Measurements from ENCODE around the gene NR1I3. TPM values are rescaled to one million over a fixed set of nuclear protein-coding genes. Genes with fewer than 3 reads are reported as not detected.

NR1I3 gene
- total RNA-seq, 4 donors from 2014 or later, result not detected

DNA sequence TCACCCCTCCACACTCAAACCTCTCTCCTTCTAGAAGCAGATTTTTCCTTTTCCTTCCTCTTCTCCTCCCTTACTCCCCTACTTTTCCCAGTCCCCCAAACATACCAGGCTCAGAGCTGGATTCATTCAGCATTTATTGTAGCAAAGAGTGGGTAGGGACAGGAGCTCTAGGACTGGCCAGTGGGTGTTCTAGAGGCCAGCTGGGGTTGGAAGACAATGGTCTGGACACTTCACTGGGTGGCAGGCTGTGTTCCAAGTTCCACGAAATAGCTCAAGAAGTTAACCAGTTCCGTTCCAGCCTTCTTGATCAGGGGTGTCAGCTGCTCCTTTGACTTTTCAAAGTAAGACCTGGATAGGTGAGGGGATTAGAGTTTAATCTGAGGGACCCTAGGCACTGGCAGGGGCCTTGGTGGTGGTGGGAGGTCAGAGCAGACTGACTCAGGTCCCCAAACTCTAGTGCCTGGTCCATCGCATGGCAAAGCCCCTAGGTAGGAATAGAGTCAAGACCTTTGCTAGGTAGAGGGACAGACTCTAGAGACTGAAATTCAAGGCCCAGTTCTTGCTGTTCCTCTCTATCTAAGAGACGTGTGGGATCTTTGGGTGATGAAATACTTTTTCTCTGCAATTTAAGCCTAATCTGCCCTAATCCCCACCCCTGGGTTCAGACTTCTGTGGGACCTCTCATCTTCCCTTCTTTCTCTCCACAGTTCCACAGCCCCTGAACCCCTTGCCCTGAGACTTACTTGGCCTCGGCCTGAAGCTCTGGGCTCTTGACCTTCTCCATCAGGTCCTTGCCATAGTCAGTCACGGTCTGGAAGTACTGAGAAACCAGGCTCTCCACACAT is 15.6 kb downstream of the NR1I3 start:
- H3K4me1 ChIP-seq, result peaks cover 12 to 21% (median 16%) of the 10 kb centered on the region in 4 donors
- DNase-seq, result no peak
- H3K27me3 ChIP-seq, result no peaks in the 10 kb centered on the region
- intact Hi-C loops (cut with DNase I; ENCODE audit: low total_unique reads), result no loop called here
- no peaks in the 10 kb centered on the region for H3K36me3 ChIP-seq
- WGBS, 2 donors (ENCODE audit: low coverage in 1 of 2), result 73% methylated on average over 6 of the region's 6 CpGs; no CpG with 5 or more reads in 1 of the 2 donors
- no peak overlapping the region for H3K27ac ChIP-seq
- in situ Hi-C loops (cut with MboI; ENCODE audit: low pct_ligation_motif_present in 1 of 4, low pct_unique_long_range_greater_than_20kb in 1 of 4, low sequenced_read_pairs in 3 of 4), result loop anchor here in 3 of 4 donors (10.0 to 25.0 kb wide), 3 partner anchors 152 to 165 kb away; no protein-coding TSS in a partner anchor
- TF ChIP-seq EP300 (IDR thresholded peaks at IDR 0.05; ENCODE audit: low read depth) (no peak), POLR2A (IDR thresholded peaks at IDR 0.05) (no peak), POLR2AphosphoS5 (IDR thresholded peaks at IDR 0.05) (no peak)
- TF ChIP-seq, protein P1, sequence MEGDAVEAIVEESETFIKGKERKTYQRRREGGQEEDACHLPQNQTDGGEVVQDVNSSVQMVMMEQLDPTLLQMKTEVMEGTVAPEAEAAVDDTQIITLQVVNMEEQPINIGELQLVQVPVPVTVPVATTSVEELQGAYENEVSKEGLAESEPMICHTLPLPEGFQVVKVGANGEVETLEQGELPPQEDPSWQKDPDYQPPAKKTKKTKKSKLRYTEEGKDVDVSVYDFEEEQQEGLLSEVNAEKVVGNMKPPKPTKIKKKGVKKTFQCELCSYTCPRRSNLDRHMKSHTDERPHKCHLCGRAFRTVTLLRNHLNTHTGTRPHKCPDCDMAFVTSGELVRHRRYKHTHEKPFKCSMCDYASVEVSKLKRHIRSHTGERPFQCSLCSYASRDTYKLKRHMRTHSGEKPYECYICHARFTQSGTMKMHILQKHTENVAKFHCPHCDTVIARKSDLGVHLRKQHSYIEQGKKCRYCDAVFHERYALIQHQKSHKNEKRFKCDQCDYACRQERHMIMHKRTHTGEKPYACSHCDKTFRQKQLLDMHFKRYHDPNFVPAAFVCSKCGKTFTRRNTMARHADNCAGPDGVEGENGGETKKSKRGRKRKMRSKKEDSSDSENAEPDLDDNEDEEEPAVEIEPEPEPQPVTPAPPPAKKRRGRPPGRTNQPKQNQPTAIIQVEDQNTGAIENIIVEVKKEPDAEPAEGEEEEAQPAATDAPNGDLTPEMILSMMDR (IDR thresholded peaks at IDR 0.05), result no peak
- no peaks in the 10 kb centered on the region for H3K9me3 ChIP-seq
- H3K4me3 ChIP-seq, result no peak overlapping the region

DNA sequence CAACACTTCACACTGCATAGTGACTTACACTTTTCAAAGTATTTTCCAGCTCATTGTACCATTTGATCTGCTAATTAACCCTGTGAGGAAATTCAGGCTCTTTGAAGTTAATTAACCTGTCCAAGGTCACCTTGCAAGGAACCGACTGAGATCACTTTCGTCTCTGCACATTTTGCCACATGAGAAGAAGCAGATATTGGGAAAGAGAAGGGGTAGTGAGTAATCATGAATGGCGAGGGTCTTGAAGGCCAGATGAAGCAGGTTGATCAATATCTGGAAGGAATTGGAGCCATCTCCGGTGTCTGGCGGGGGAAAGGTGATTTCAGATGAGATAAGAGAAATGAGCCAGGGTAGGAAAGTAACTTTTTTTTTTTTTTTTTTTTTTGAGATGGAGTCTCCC is 18.0 kb downstream of the NR1I3 start:
- 86 to 94% methylated on average over 4 to 5 of the region's 5 CpGs for WGBS, 2 donors (ENCODE audit: low coverage in 1 of 2)
- Histone ChIP-seq H3K9me3 (no peaks in the 10 kb centered on the region), H3K4me1 (peaks cover 0 to 3% (median under 1%) of the 10 kb centered on the region in 4 donors), H3K27me3 (no peaks in the 10 kb centered on the region), H3K36me3 (no peaks in the 10 kb centered on the region), H3K27ac (no peak overlapping the region), H3K4me3 (no peak overlapping the region)
- intact Hi-C loops (cut with DNase I; ENCODE audit: low total_unique reads) (no loop called here), in situ Hi-C loops (cut with MboI; ENCODE audit: low pct_ligation_motif_present in 1 of 4, low pct_unique_long_range_greater_than_20kb in 1 of 4, low sequenced_read_pairs in 3 of 4) (loop anchor here in 3 of 4 donors (10.0 to 25.0 kb wide), 3 partner anchors 155 to 167 kb away; no protein-coding TSS in a partner anchor)
- no peak for DNase-seq
- TF ChIP-seq, protein P1 (IDR thresholded peaks at IDR 0.05), result no peak
- TF ChIP-seq EP300 (IDR thresholded peaks at IDR 0.05; ENCODE audit: low read depth) (no peak), POLR2A (IDR thresholded peaks at IDR 0.05) (no peak), POLR2AphosphoS5 (IDR thresholded peaks at IDR 0.05) (no peak)

- Histone ChIP-seq H3K27me3 (no peaks in the 10 kb centered on the region), H3K4me1 (peaks cover 0 to 3% (median 0%) of the 10 kb centered on the region in 4 donors), H3K4me3 (no peak overlapping the region), H3K9me3 (no peaks in the 10 kb centered on the region), H3K27ac (no peak overlapping the region), H3K36me3 (peaks cover 0 to 5% (median 2%) of the 10 kb centered on the region in 4 donors)
- in situ Hi-C loops (cut with MboI; ENCODE audit: low pct_ligation_motif_present in 1 of 4, low pct_unique_long_range_greater_than_20kb in 1 of 4, low sequenced_read_pairs in 3 of 4) (loop anchor here in 1 of 4 donors (25.0 kb wide), 1 partner anchor 168 kb away; no protein-coding TSS in a partner anchor), intact Hi-C loops (cut with DNase I; ENCODE audit: low total_unique reads) (no loop called here)
- WGBS, 2 donors (ENCODE audit: low coverage in 1 of 2), result 83 to 89% methylated on average over 2 to 5 of the region's 5 CpGs
- no peak for DNase-seq
- TF ChIP-seq POLR2A (IDR thresholded peaks at IDR 0.05) (no peak), EP300 (IDR thresholded peaks at IDR 0.05; ENCODE audit: low read depth) (no peak), POLR2AphosphoS5 (IDR thresholded peaks at IDR 0.05) (no peak)
- TF ChIP-seq, protein P1 (IDR thresholded peaks at IDR 0.05), result no peak
Measured at GRCh38 chr1:161219078-161219892, 18.7 kb downstream of the NR1I3 start.
